Umbilical cord (tissue), 2 donors: ENCODE data around the gene RAPGEF1. TPM values are rescaled to one million over a fixed set of nuclear protein-coding genes. Genes with fewer than 3 reads are reported as not detected.

Experiments used
- DNase-seq: peaks from one replicate; pipeline ENCODE4 v3.0.0-alpha.2; 2015; ENCODE audit warnings: low spot score
- total RNA-seq: library from RNA; depleted of rRNA; stranded (reverse); fragments of >200 nt; gene quantifications from one replicate; pipeline ENCODE4 v1.2.3, GENCODE V29; 2014; ENCODE audit warnings: low replicate concordance; ENCODE audit not compliant: insufficient read depth

Gene RAPGEF1
- total RNA-seq, 1 donor from 2014 or later, result 19.3 TPM

- peak; percentile 87 for DNase-seq
Measured at GRCh38 chr9:131530920-131531832, 208.7 kb downstream of the RAPGEF1 start, which contains the start of gene UCK1. TSS of gene UCK1 (minus strand) at chr9:131531263. CDS start at chr9:131531174, 89 bp downstream.

- DNase-seq, result peak; percentile 21
Measured at GRCh38 chr9:131530546-131530919, 209.3 kb downstream of the RAPGEF1 start.

GRCh38 chr9:131529597-131530545 is 210.0 kb downstream of the RAPGEF1 start:
- no peak for DNase-seq

- no peak for DNase-seq
Measured at GRCh38 chr9:131528886-131529505, 210.9 kb downstream of the RAPGEF1 start.

GRCh38 chr9:131528186-131528585 is 211.7 kb downstream of the RAPGEF1 start:
- no peak for DNase-seq

Other genes starting within 250 kb of the RAPGEF1 start
- 41.4 TPM for gene POMT1, start 237.2 kb downstream of the RAPGEF1 start, total RNA-seq
- 14.7 TPM for gene UCK1, start 208.8 kb downstream of the RAPGEF1 start, total RNA-seq
- not detected for gene PRRT1B, start 194.6 kb downstream of the RAPGEF1 start, total RNA-seq